BLaER1 (cell line): Measurements from ENCODE around the gene SPEG.

Experiments
- H3K27ac ChIP-seq: shearing (Covaris generic); formaldehyde crosslinking; 2 replicates; pipeline ENCODE4 v1.8.1; 2022
- H3K27me3 ChIP-seq: shearing (Covaris generic); formaldehyde crosslinking; 2 replicates; pipeline ENCODE4 v1.8.1; 2022
- H3K36me3 ChIP-seq: shearing (Covaris generic); formaldehyde crosslinking; 2 replicates; pipeline ENCODE4 v1.8.1; 2022
- H3K4me1 ChIP-seq: shearing (Covaris generic); formaldehyde crosslinking; 2 replicates; pipeline ENCODE4 v1.8.1; 2022
- H3K4me2 ChIP-seq: shearing (Covaris generic); formaldehyde crosslinking; 2 replicates; pipeline ENCODE4 v1.8.1; 2022
- H3K4me3 ChIP-seq: shearing (Covaris generic); formaldehyde crosslinking; 2 replicates; pipeline ENCODE4 v1.8.1; 2022
- H3K9ac ChIP-seq: shearing (Covaris generic); formaldehyde crosslinking; 2 replicates; pipeline ENCODE4 v1.8.1; 2022
- H3K9me3 ChIP-seq: shearing (Covaris generic); formaldehyde crosslinking; 2 replicates; pipeline ENCODE4 v1.8.1; 2022
- H4K20me1 ChIP-seq: shearing (Covaris generic); formaldehyde crosslinking; 2 replicates; pipeline ENCODE4 v1.8.1; 2022
- Cebpa-rat ChIP-seq: shearing (Covaris generic); IDR thresholded peaks from 2 replicates; pipeline ENCODE4 v1.8.1; 2022

The SPEG gene

GRCh38 chr2:219441451-219442255 is 7.0 kb downstream of the SPEG start:
- Histone ChIP-seq H3K36me3 (no peaks in the 10 kb centered on the region), H3K4me3 (peak overlapping the region; percentile 69), H3K4me2 (peak overlapping the region; percentile 86), H3K27ac (peak overlapping the region; percentile 74), H4K20me1 (peaks cover 6% of the 10 kb centered on the region; the same call in 1 of the 2 replicates), H3K4me1 (peaks cover 45% of the 10 kb centered on the region), H3K9me3 (no peaks in the 10 kb centered on the region), H3K27me3 (peaks cover 3% of the 10 kb centered on the region; the same call in 1 of the 2 replicates), H3K9ac (peak overlapping the region; percentile 76)
- TF ChIP-seq Cebpa-rat = no peak

GRCh38 chr2:219442256-219443015 is 7.8 kb downstream of the SPEG start:
- H4K20me1 ChIP-seq = peaks cover 6% of the 10 kb centered on the region; the same call in 1 of the 2 replicates
- H3K9me3 ChIP-seq = no peaks in the 10 kb centered on the region
- H3K4me3 ChIP-seq = peak overlapping the region; percentile 69
- no peaks in the 10 kb centered on the region for H3K36me3 ChIP-seq
- peak overlapping the region; percentile 72 for H3K4me2 ChIP-seq
- H3K4me1 ChIP-seq = peaks cover 40% of the 10 kb centered on the region
- TF ChIP-seq Cebpa-rat = no peak
- H3K27ac ChIP-seq = 0 out of 2 replicates have a peak overlapping the region, but pooled peaks have one; percentile 56
- H3K27me3 ChIP-seq = peaks cover 9% of the 10 kb centered on the region
- H3K9ac ChIP-seq = peak overlapping the region; percentile 76

DNA sequence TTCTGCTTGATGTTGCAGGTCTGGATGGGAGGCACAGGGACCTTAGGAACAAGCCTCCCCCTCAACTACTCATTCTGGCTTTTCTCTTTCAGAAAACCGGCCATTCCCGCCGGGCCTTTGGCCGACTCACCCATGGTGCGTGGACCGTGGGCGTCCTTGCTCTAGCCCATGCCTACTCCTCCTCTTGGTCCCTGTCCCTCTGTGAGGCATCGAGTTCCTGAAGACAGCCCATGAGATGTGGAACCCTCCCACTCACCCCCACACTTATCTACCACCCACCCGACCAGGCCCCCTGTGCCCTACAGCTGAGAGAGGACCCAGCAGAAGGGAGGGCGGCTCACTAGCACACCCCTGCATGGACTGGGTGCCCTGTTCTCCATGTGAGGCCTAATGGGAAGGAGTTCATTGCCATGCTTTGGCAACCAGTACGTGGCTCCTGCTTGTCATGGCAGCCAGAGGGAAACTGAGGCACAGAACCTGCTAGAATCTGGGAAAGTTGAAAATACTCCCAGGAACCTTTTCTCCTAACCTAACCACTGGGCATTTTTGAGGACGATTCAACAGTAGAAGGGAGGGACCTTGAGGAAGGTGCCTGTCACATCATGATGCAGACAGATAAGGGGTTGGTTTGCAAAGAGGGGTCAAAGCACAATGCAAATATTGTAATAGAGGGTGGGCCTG is 8.5 kb downstream of the SPEG start:
- Histone ChIP-seq H4K20me1 (peaks cover 12% of the 10 kb centered on the region), H3K9me3 (no peaks in the 10 kb centered on the region), H3K4me2 (peak overlapping the region; percentile 72), H3K27ac (no peak overlapping the region), H3K27me3 (peaks cover 16% of the 10 kb centered on the region), H3K4me3 (no peak overlapping the region), H3K4me1 (peaks cover 41% of the 10 kb centered on the region), H3K9ac (no peak overlapping the region), H3K36me3 (peaks cover 2% of the 10 kb centered on the region; the same call in 1 of the 2 replicates)
- no peak for TF ChIP-seq Cebpa-rat

GRCh38 chr2:219443697-219444023 is 9.0 kb downstream of the SPEG start:
- peaks cover 46% of the 10 kb centered on the region for H3K4me1 ChIP-seq
- TF ChIP-seq Cebpa-rat = no peak
- H3K9ac ChIP-seq = no peak overlapping the region
- peaks cover 17% of the 10 kb centered on the region for H4K20me1 ChIP-seq
- no peaks in the 10 kb centered on the region for H3K9me3 ChIP-seq
- peaks cover 21% of the 10 kb centered on the region for H3K27me3 ChIP-seq
- H3K36me3 ChIP-seq = peaks cover 5% of the 10 kb centered on the region; the same call in 1 of the 2 replicates
- H3K27ac ChIP-seq = no peak overlapping the region
- no peak overlapping the region for H3K4me3 ChIP-seq
- no peak overlapping the region for H3K4me2 ChIP-seq

DNA sequence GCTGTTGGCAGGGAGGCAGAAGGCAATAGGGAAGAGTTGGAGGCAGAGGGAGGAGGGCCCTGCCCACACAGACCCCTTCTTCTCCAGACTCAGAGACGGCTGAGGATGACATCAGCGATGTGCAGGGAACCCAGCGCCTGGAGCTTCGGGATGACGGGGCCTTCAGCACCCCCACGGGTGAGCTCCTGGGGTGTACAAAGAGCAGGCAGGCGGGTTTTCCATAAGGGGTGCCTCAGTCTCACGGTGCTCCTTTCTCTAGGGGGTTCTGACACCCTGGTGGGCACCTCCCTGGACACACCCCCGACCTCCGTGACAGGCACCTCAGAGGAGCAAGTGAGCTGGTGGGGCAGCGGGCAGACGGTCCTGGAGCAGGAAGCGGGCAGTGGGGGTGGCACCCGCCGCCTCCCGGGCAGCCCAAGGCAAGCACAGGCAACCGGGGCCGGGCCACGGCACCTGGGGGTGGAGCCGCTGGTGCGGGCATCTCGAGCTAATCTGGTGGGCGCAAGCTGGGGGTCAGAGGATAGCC is 10.0 kb downstream of the SPEG start:
- no peak overlapping the region for H3K9ac ChIP-seq
- H3K9me3 ChIP-seq = no peaks in the 10 kb centered on the region
- H3K27ac ChIP-seq = no peak overlapping the region
- H3K27me3 ChIP-seq = peaks cover 31% of the 10 kb centered on the region
- TF ChIP-seq Cebpa-rat = no peak
- H3K4me1 ChIP-seq = peaks cover 55% of the 10 kb centered on the region
- H3K4me3 ChIP-seq = no peak overlapping the region
- peaks cover 27% of the 10 kb centered on the region for H4K20me1 ChIP-seq
- H3K36me3 ChIP-seq = peaks cover 5% of the 10 kb centered on the region; the same call in 1 of the 2 replicates
- H3K4me2 ChIP-seq = peak overlapping the region; percentile 74

- H4K20me1 ChIP-seq = peaks cover 33% of the 10 kb centered on the region
- H3K9me3 ChIP-seq = no peaks in the 10 kb centered on the region
- H3K36me3 ChIP-seq = peaks cover 11% of the 10 kb centered on the region; the same call in 1 of the 2 replicates
- H3K4me2 ChIP-seq = peak overlapping the region; percentile 74
- peaks cover 37% of the 10 kb centered on the region for H3K27me3 ChIP-seq
- H3K27ac ChIP-seq = no peak overlapping the region
- no peak overlapping the region for H3K4me3 ChIP-seq
- H3K9ac ChIP-seq = no peak overlapping the region
- H3K4me1 ChIP-seq = peaks cover 55% of the 10 kb centered on the region
- no peak for TF ChIP-seq Cebpa-rat
These were observed 10.6 kb downstream of the SPEG start for GRCh38 chr2:219445220-219445640.

GRCh38 chr2:219446101-219446504 is 11.5 kb downstream of the SPEG start:
- Histone ChIP-seq H3K9me3 (no peaks in the 10 kb centered on the region), H3K27ac (no peak overlapping the region), H4K20me1 (peaks cover 33% of the 10 kb centered on the region), H3K36me3 (peaks cover 11% of the 10 kb centered on the region; the same call in 1 of the 2 replicates), H3K4me3 (no peak overlapping the region), H3K4me2 (peak overlapping the region; percentile 74), H3K4me1 (peaks cover 53% of the 10 kb centered on the region), H3K9ac (no peak overlapping the region), H3K27me3 (peaks cover 45% of the 10 kb centered on the region)
- TF ChIP-seq Cebpa-rat = no peak

DNA sequence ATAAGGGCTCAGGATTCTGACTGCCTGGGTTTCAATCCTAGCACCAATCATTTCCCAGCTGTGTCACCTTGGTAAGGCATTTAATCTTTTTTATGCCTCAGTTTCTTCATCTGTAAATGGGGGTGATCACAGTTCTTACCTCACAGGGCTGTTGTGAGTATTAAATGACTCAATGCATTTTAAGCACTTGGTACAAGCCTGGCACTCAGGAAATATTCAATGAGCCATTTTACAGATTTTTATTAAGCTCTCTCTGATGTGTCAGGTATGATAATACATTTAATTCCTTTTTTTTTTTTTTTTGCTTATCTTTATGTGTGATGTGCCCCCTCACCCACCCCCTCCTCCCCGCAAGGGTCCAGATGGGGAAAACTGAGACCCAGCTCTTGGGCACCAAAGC is 12.0 kb downstream of the SPEG start:
- no peak overlapping the region for H3K27ac ChIP-seq
- no peak overlapping the region for H3K9ac ChIP-seq
- H3K36me3 ChIP-seq = peaks cover 11% of the 10 kb centered on the region; the same call in 1 of the 2 replicates
- TF ChIP-seq Cebpa-rat = no peak
- H3K4me3 ChIP-seq = no peak overlapping the region
- H3K9me3 ChIP-seq = no peaks in the 10 kb centered on the region
- peak overlapping the region; percentile 74 for H3K4me2 ChIP-seq
- peaks cover 47% of the 10 kb centered on the region for H3K27me3 ChIP-seq
- peaks cover 47% of the 10 kb centered on the region for H3K4me1 ChIP-seq
- H4K20me1 ChIP-seq = peaks cover 33% of the 10 kb centered on the region
